K562 (cell line): Measurements from ENCODE around the gene PELI2. TPM values are rescaled to one million over a fixed set of nuclear protein-coding genes. Genes with fewer than 3 reads are reported as not detected.

Experiments used
- ASH1L ChIP-seq: fragments of 450-650 bp; IDR thresholded peaks from 2 replicates; pipeline ENCODE4 v1.6.1; 2018; ENCODE audit warnings: borderline replicate concordance, mild to moderate bottlenecking, low read depth; ENCODE audit not compliant: partially characterized antibody
- CXXC5 ChIP-seq: fragments of 250-450 bp; sonication (Bioruptor Pico); IDR thresholded peaks from 2 replicates; pipeline ENCODE4 v1.8.0; 2022; ENCODE audit warnings: inconsistent platforms, mild to moderate bottlenecking, moderate library complexity
- DIDO1 ChIP-seq: fragments of 450-650 bp; IDR thresholded peaks from 2 replicates; pipeline ENCODE4 v1.6.1; 2016; ENCODE audit warnings: low read depth, missing biosample characterization, missing genetic modification characterization
- FOXA3 ChIP-seq, 2 experiments: fragments of 450-650 bp in 1 of 2; sonication (generic) in 1 of 2; formaldehyde crosslinking; IDR thresholded peaks in 1 of 2; conservative IDR thresholded peaks in 1 of 2; 2 replicates each; pipeline versions ENCODE4 v1.4.0 to v1.8.0; 2020 to 2022; ENCODE audit warnings: mild to moderate bottlenecking in 2 of 2, missing genetic modification reagents in 1 of 2
- PCBP1 ChIP-seq: fragments of 200-400 bp; formaldehyde crosslinking; IDR thresholded peaks from 2 replicates; pipeline ENCODE4 v1.6.1; 2018; ENCODE audit warnings: mild to moderate bottlenecking, low read depth, low read length; ENCODE audit not compliant: poor library complexity, severe bottlenecking
- PYGO2 ChIP-seq: fragments of 450-650 bp; IDR thresholded peaks from 2 replicates; pipeline ENCODE4 v1.6.1; 2016; ENCODE audit warnings: mild to moderate bottlenecking, missing genetic modification characterization, moderate library complexity, missing compliant biosample characterization
- RB1 ChIP-seq: fragments of 450-650 bp; IDR thresholded peaks from 2 replicates; pipeline ENCODE4 v1.6.1; 2017; ENCODE audit warnings: low read depth, mild to moderate bottlenecking
- RBM17 ChIP-seq: fragments of 200-400 bp; formaldehyde crosslinking; IDR thresholded peaks from 2 replicates; pipeline ENCODE4 v1.6.1; 2017; ENCODE audit warnings: low read depth, mild to moderate bottlenecking, low read length, borderline replicate concordance
- RBM34 ChIP-seq: fragments of 200-400 bp; formaldehyde crosslinking; IDR thresholded peaks from 2 replicates; pipeline ENCODE4 v1.6.1; 2018; ENCODE audit warnings: low read length, borderline replicate concordance; ENCODE audit not compliant: insufficient read depth
- SMAD1 ChIP-seq: fragments of 150-350 bp; IDR thresholded peaks from 2 replicates; pipeline ENCODE4 v1.6.1; 2014; ENCODE audit warnings: low read length, low read depth; ENCODE audit not compliant: partially characterized antibody
- SNRNP70 ChIP-seq: fragments of 200-400 bp; formaldehyde crosslinking; optimal IDR thresholded peaks from 2 replicates; pipeline ENCODE3; 2017; ENCODE audit warnings: low read depth, low read length
- TRIM24 ChIP-seq, 2 experiments: fragments of 450-650 bp; IDR thresholded peaks; 2 replicates each; pipeline ENCODE4 v1.6.1; 2016
- ZC3H4 ChIP-seq: sonication (generic); formaldehyde crosslinking; IDR thresholded peaks from 2 replicates; pipeline ENCODE4 v1.9.0; 2021; ENCODE audit warnings: missing genetic modification reagents, borderline replicate concordance
- ZNF830 ChIP-seq: fragments of 250-450 bp; sonication (Bioruptor Pico); IDR thresholded peaks from 2 replicates; pipeline ENCODE4 v1.5.0; 2021; ENCODE audit warnings: mild to moderate bottlenecking
- ZSCAN32 ChIP-seq: fragments of 450-650 bp; formaldehyde crosslinking; IDR thresholded peaks from 2 replicates; pipeline ENCODE4 v1.4.0; 2020; ENCODE audit warnings: mild to moderate bottlenecking, moderate library complexity
- polyA plus RNA-seq, 8 experiments: library from polyadenylated mRNA; depleted of rRNA in 4 of 8; stranded (reverse) in 5 of 8; unstranded in 3 of 8; fragments of >200 nt; fragmentation: Nextera tagmentation in 2 of 8; fragmentation: Illumina TruSeq in 1 of 8; extraction: Ambion mirVana in 2 of 8; extraction: Trizol in 1 of 8; gene quantifications; 2 replicates each; pipeline versions ENCODE4 v1.2.1 to v1.2.3, GENCODE V29; 2011 to 2014; ENCODE audit warnings: inconsistent platforms in 1 of 8, missing spikeins in 1 of 8
- total RNA-seq, 7 experiments: library from RNA; depleted of rRNA in 6 of 7; stranded (reverse); fragments of >200 nt in 6 of 7; fragmentation: Illumina TruSeq in 2 of 7; extraction: Trizol in 2 of 7; gene quantifications; 2 replicates each; pipeline versions ENCODE4 v1.2.1 to v1.2.3, GENCODE V29; 2011 to 2021; ENCODE audit warnings: low replicate concordance in 1 of 7
- TF ChIP-seq, protein P1 (sequence below): fragments of 250-450 bp; sonication (Bioruptor Pico); IDR thresholded peaks from 2 replicates; pipeline ENCODE4 v1.4.0; 2020; ENCODE audit warnings: mild to moderate bottlenecking, moderate library complexity, borderline replicate concordance
- TF ChIP-seq, protein P2 (sequence below): fragments of 250-450 bp; sonication (Bioruptor Pico); IDR thresholded peaks from 2 replicates; pipeline ENCODE4 v1.5.0; 2020; ENCODE audit warnings: mild to moderate bottlenecking, borderline replicate concordance
- TF ChIP-seq, protein P3 (sequence below): sonication (generic); formaldehyde crosslinking; IDR thresholded peaks from 2 replicates; pipeline ENCODE4 v1.8.0; 2022; ENCODE audit warnings: mild to moderate bottlenecking, missing genetic modification reagents

PELI2 gene
- total and polyA plus RNA-seq, 9 of the 15 experiments (the other 6 are each of a cell fraction or from before 2014, with no cell fraction given): 0.20 to 1.5 (median 0.44) TPM

DNA sequence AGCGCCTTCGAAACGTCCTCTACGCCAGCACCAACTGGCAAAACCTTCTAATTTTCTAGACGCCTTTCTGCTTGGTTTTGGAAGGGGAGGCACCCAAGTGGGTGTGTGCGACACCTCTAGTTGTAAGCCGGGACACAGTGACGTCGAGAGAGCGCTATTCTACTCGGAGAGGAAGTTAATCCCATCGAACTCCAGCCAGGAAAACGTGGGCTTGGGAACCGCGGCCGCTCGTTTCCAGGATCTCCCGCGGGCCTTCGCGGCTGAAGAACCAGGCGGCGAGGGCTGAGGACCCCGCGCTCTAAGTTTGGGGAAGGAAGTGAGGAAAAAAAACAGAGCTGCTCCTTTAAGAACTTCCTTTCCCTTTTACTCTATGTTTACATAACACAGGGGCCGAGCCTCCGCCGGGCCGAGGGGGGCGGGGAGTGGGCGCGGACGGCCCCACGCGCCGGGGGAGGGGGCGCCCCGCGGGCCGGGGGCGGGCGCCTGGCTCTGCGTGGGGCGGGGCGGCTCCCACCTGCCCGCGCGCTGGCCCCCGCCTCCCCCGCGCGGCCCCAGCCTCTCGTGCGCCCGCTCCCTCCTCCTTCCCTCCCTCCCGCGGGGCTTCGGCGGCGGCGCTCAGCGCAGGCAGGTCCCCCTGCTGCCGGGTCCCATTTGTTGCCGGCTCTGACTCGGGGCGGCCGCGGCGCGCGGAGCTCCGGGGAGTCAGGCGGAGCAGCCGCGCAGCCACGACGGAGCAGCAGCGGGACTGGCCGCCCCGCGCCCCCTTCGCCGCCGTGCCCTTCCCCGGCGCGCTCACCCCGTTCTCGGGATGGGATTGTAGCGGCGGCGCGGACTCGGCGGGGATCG is at the start of gene PELI2 (continued):
- peak; percentile 44 for TF ChIP-seq CXXC5 (CRISPR knock-in tag)
- no peak for TF ChIP-seq ASH1L
- TF ChIP-seq TRIM24 (IDR thresholded peaks at IDR 0.05): no peak
- TF ChIP-seq PYGO2 (tag): no peak
- TF ChIP-seq SNRNP70: no peak
- no peak for TF ChIP-seq ZC3H4 (CRISPR knock-in tag)
- no peak for TF ChIP-seq RBM34
- 0 out of 2 replicates have a peak, but pooled peaks have one; percentile 21 for TF ChIP-seq RB1
- no peak for TF ChIP-seq RBM17
- TF ChIP-seq ZNF830 (CRISPR knock-in tag): no peak
- no peak for TF ChIP-seq ZSCAN32 (CRISPR knock-in tag)
- TF ChIP-seq FOXA3 (CRISPR knock-in tag; conservative IDR thresholded peaks at IDR 0.05 in 1 of 2, IDR thresholded peaks at IDR 0.05 in 1 of 2): peak in 1 of 2 experiments; percentile 80; a peak in 3 of 4 replicates
- TF ChIP-seq, protein P1, sequence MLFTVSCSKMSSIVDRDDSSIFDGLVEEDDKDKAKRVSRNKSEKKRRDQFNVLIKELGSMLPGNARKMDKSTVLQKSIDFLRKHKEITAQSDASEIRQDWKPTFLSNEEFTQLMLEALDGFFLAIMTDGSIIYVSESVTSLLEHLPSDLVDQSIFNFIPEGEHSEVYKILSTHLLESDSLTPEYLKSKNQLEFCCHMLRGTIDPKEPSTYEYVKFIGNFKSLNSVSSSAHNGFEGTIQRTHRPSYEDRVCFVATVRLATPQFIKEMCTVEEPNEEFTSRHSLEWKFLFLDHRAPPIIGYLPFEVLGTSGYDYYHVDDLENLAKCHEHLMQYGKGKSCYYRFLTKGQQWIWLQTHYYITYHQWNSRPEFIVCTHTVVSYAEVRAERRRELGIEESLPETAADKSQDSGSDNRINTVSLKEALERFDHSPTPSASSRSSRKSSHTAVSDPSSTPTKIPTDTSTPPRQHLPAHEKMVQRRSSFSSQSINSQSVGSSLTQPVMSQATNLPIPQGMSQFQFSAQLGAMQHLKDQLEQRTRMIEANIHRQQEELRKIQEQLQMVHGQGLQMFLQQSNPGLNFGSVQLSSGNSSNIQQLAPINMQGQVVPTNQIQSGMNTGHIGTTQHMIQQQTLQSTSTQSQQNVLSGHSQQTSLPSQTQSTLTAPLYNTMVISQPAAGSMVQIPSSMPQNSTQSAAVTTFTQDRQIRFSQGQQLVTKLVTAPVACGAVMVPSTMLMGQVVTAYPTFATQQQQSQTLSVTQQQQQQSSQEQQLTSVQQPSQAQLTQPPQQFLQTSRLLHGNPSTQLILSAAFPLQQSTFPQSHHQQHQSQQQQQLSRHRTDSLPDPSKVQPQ (CRISPR knock-in tag): no peak
- TF ChIP-seq, protein P2, sequence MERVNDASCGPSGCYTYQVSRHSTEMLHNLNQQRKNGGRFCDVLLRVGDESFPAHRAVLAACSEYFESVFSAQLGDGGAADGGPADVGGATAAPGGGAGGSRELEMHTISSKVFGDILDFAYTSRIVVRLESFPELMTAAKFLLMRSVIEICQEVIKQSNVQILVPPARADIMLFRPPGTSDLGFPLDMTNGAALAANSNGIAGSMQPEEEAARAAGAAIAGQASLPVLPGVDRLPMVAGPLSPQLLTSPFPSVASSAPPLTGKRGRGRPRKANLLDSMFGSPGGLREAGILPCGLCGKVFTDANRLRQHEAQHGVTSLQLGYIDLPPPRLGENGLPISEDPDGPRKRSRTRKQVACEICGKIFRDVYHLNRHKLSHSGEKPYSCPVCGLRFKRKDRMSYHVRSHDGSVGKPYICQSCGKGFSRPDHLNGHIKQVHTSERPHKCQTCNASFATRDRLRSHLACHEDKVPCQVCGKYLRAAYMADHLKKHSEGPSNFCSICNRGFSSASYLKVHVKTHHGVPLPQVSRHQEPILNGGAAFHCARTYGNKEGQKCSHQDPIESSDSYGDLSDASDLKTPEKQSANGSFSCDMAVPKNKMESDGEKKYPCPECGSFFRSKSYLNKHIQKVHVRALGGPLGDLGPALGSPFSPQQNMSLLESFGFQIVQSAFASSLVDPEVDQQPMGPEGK (CRISPR knock-in tag): no peak
- TF ChIP-seq, protein P3, sequence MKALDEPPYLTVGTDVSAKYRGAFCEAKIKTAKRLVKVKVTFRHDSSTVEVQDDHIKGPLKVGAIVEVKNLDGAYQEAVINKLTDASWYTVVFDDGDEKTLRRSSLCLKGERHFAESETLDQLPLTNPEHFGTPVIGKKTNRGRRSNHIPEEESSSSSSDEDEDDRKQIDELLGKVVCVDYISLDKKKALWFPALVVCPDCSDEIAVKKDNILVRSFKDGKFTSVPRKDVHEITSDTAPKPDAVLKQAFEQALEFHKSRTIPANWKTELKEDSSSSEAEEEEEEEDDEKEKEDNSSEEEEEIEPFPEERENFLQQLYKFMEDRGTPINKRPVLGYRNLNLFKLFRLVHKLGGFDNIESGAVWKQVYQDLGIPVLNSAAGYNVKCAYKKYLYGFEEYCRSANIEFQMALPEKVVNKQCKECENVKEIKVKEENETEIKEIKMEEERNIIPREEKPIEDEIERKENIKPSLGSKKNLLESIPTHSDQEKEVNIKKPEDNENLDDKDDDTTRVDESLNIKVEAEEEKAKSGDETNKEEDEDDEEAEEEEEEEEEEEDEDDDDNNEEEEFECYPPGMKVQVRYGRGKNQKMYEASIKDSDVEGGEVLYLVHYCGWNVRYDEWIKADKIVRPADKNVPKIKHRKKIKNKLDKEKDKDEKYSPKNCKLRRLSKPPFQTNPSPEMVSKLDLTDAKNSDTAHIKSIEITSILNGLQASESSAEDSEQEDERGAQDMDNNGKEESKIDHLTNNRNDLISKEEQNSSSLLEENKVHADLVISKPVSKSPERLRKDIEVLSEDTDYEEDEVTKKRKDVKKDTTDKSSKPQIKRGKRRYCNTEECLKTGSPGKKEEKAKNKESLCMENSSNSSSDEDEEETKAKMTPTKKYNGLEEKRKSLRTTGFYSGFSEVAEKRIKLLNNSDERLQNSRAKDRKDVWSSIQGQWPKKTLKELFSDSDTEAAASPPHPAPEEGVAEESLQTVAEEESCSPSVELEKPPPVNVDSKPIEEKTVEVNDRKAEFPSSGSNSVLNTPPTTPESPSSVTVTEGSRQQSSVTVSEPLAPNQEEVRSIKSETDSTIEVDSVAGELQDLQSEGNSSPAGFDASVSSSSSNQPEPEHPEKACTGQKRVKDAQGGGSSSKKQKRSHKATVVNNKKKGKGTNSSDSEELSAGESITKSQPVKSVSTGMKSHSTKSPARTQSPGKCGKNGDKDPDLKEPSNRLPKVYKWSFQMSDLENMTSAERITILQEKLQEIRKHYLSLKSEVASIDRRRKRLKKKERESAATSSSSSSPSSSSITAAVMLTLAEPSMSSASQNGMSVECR: no peak
- no peak for TF ChIP-seq DIDO1 (tag)
- no peak for TF ChIP-seq PCBP1
- TF ChIP-seq SMAD1: no peak
